Neuronal stem cell (in vitro differentiated cells): ENCODE measurements around the gene MSX1.

ENCODE experiments used
- DNase-seq: peaks from one replicate; pipeline ENCODE4 v3.0.0-alpha.2; 2013; ENCODE audit warnings: low spot score
- H2AFZ ChIP-seq: one replicate; pipeline ENCODE4 v1.6.1; 2013; ENCODE audit warnings: mild to moderate bottlenecking, low read length, inconsistent platforms
- H2AK5ac ChIP-seq: 2 replicates; pipeline ENCODE4 v1.6.1; 2013; ENCODE audit warnings: low read depth, mild to moderate bottlenecking, inconsistent platforms, low read length, moderate library complexity, mixed read lengths
- H2BK120ac ChIP-seq: 2 replicates; pipeline ENCODE4 v1.6.1; 2013; ENCODE audit warnings: low read depth, mild to moderate bottlenecking, inconsistent platforms, low read length, moderate library complexity, mixed read lengths
- H2BK12ac ChIP-seq: one replicate; pipeline ENCODE4 v1.6.1; 2013; ENCODE audit warnings: low read length, inconsistent platforms
- H2BK15ac ChIP-seq: 2 replicates; pipeline ENCODE4 v1.6.1; 2013; ENCODE audit warnings: mild to moderate bottlenecking, low read length, inconsistent platforms, mixed read lengths
- H2BK5ac ChIP-seq: one replicate; pipeline ENCODE4 v1.6.1; 2013; ENCODE audit warnings: inconsistent platforms, mild to moderate bottlenecking, low read length, moderate library complexity
- H3K14ac ChIP-seq: one replicate; pipeline ENCODE4 v1.6.1; 2013; ENCODE audit warnings: low read length, inconsistent platforms
- H3K18ac ChIP-seq: 2 replicates; pipeline ENCODE4 v1.6.1; 2013; ENCODE audit warnings: low read length, inconsistent platforms
- H3K23ac ChIP-seq: 2 replicates; pipeline ENCODE4 v1.6.1; 2013; ENCODE audit warnings: low read depth, mild to moderate bottlenecking, mixed read lengths, low read length, inconsistent platforms; ENCODE audit not compliant: poor library complexity
- H3K27ac ChIP-seq: replicated peaks from 3 replicates; pipeline ENCODE4 v1.5.1; 2013; ENCODE audit warnings: low read length, inconsistent platforms
- H3K27me3 ChIP-seq, 3 experiments: 2 replicates each; pipeline ENCODE4 v1.6.1; 2013; ENCODE audit warnings: low read length in 3 of 3, mild to moderate bottlenecking in 2 of 3, inconsistent platforms in 1 of 3, low read depth in 1 of 3, mixed read lengths in 1 of 3, moderate library complexity in 1 of 3; ENCODE audit not compliant: control insufficient read depth in 3 of 3, insufficient read depth in 3 of 3
- H3K36me3 ChIP-seq, 2 donors: replicated peaks in 1 of 2; 2 replicates each; pipeline ENCODE4 v1.6.1; 2013; ENCODE audit warnings: low read length in 2 of 2; ENCODE audit not compliant: control insufficient read depth in 2 of 2, insufficient read depth in 2 of 2
- H3K4ac ChIP-seq: 2 replicates; pipeline ENCODE4 v1.6.1; 2013; ENCODE audit warnings: inconsistent platforms, mild to moderate bottlenecking, low read length, moderate library complexity
- H3K4me1 ChIP-seq, 2 donors: 1 replicate in 1 of 2; 2 replicates in 1 of 2; pipeline ENCODE4 v1.6.1; 2013; ENCODE audit warnings: low read length in 2 of 2, low read depth in 1 of 2; ENCODE audit not compliant: control insufficient read depth in 2 of 2, insufficient read depth in 1 of 2
- H3K4me2 ChIP-seq: one replicate; pipeline ENCODE4 v1.6.1; 2013; ENCODE audit warnings: mild to moderate bottlenecking, low read length, inconsistent platforms; ENCODE audit not compliant: insufficient read depth, poor library complexity, severe bottlenecking
- H3K4me3 ChIP-seq, 2 donors: 2 replicates each; pipeline ENCODE4 v1.5.1; 2013; ENCODE audit warnings: low read length in 2 of 2, mild to moderate bottlenecking in 2 of 2, inconsistent platforms in 1 of 2, moderate library complexity in 1 of 2
- H3K79me1 ChIP-seq: one replicate; pipeline ENCODE4 v1.6.1; 2013; ENCODE audit warnings: low read depth, mild to moderate bottlenecking, inconsistent platforms, low read length, moderate library complexity
- H3K9ac ChIP-seq: one replicate; pipeline ENCODE4 v1.6.1; 2013; ENCODE audit warnings: mild to moderate bottlenecking, low read depth, low read length, inconsistent platforms; ENCODE audit not compliant: poor library complexity
- H3K9me3 ChIP-seq, 2 donors: replicated peaks in 1 of 2; 2 replicates each; pipeline versions ENCODE3 to v1.6.1; 2013; ENCODE audit warnings: low read length in 2 of 2, mild to moderate bottlenecking in 2 of 2, inconsistent platforms in 1 of 2, low read depth in 1 of 2, mixed read lengths in 1 of 2, moderate library complexity in 1 of 2; ENCODE audit not compliant: control insufficient read depth in 2 of 2, insufficient read depth in 1 of 2
- H4K8ac ChIP-seq: one replicate; pipeline ENCODE4 v1.6.1; 2013; ENCODE audit warnings: low read depth, mild to moderate bottlenecking, inconsistent platforms, low read length, moderate library complexity
- H4K91ac ChIP-seq: one replicate; pipeline ENCODE4 v1.6.1; 2013; ENCODE audit warnings: low read length, low read depth, mild to moderate bottlenecking, inconsistent platforms; ENCODE audit not compliant: poor library complexity
- WGBS, 2 donors: extraction: QIAGEN DNeasy Blood & Tissue Kit; methylation state at CpG; one replicate each; pipeline ENCODE4 v1.1.7; 2013; ENCODE audit warnings: missing lambda C conversion rate in 2 of 2, mixed read lengths in 1 of 2; ENCODE audit not compliant: insufficient read length in 2 of 2, insufficient replicate concordance in 1 of 2; ENCODE audit errors: extremely low coverage in 2 of 2; 5-methylcytosine and 5-hydroxymethylcytosine counted together

Gene MSX1

GRCh38 chr4:4838936-4839810, 20.3 kb upstream of the MSX1 start:
- no peak overlapping the region for H4K8ac ChIP-seq
- peak overlapping the region; percentile 38 for H2AK5ac ChIP-seq
- no peak overlapping the region for H2BK5ac ChIP-seq
- peak overlapping the region; percentile 54 for H3K18ac ChIP-seq
- DNase-seq: no peak
- peak overlapping the region; percentile 63 for H2BK15ac ChIP-seq
- WGBS, 2 donors: no CpG with 5 or more reads among the region's 16 CpGs
- H3K27me3 ChIP-seq: peaks cover 0 to 60% (median under 1%) of the 10 kb centered on the region in 3 experiments
- H3K4me2 ChIP-seq: no peak overlapping the region
- H3K4me3 ChIP-seq: no peak overlapping the region
- H3K36me3 ChIP-seq: no peaks in the 10 kb centered on the region
- H4K91ac ChIP-seq: no peak overlapping the region
- peak overlapping the region; percentile 43 for H3K4ac ChIP-seq
- no peaks in the 10 kb centered on the region for H3K79me1 ChIP-seq
- peaks cover 18 to 26% of the 10 kb centered on the region in 2 donors for H3K4me1 ChIP-seq
- peak overlapping the region; percentile 69 for H3K27ac ChIP-seq
- no peak overlapping the region for H3K9ac ChIP-seq
- H2BK120ac ChIP-seq: no peak overlapping the region
- H3K9me3 ChIP-seq: no peaks in the 10 kb centered on the region
- H3K23ac ChIP-seq: no peak overlapping the region
- H2AFZ ChIP-seq: peak overlapping the region; percentile 86
- peak overlapping the region; percentile 80 for H2BK12ac ChIP-seq
- no peak overlapping the region for H3K14ac ChIP-seq

DNA sequence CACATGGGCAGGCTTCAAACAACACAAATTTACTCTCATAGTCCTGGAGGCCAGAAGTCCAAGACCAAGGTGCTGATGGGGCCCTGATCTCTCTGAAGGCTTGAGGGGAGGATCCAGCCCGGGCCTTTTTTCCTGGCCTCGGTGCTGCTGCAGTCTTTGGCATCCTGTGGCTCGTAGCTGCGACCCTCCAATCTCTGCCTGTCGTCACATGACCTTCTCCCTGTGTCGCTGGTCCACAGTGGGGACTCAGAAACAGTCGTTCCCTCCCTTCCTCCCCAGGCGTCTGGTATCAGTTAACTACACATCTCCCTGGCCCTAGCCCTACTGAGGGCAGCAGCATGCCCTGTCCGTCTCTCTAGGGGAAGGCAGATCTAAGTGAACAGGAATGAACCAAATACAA, 19.1 kb upstream of the MSX1 start:
- DNase-seq: no peak
- peaks cover 0 to 69% (median 1%) of the 10 kb centered on the region in 3 experiments for H3K27me3 ChIP-seq

GRCh38 chr4:4841156-4841555, 18.3 kb upstream of the MSX1 start:
- no peak overlapping the region for H3K14ac ChIP-seq
- peak overlapping the region; percentile 38 for H2AK5ac ChIP-seq
- H4K91ac ChIP-seq: no peak overlapping the region
- H3K79me1 ChIP-seq: no peaks in the 10 kb centered on the region
- no peak for DNase-seq
- H3K27ac ChIP-seq: no peak overlapping the region
- H3K18ac ChIP-seq: no peak overlapping the region
- no peaks in the 10 kb centered on the region for H3K9me3 ChIP-seq
- H3K23ac ChIP-seq: no peak overlapping the region
- H2BK5ac ChIP-seq: no peak overlapping the region
- no peak overlapping the region for H3K9ac ChIP-seq
- no peak overlapping the region for H3K4me3 ChIP-seq
- no peak overlapping the region for H3K4me2 ChIP-seq
- no CpG with 5 or more reads among the region's 9 CpGs for WGBS, 2 donors
- H4K8ac ChIP-seq: no peak overlapping the region
- no peak overlapping the region for H2BK120ac ChIP-seq
- H3K36me3 ChIP-seq: no peaks in the 10 kb centered on the region
- H2BK15ac ChIP-seq: peak overlapping the region; percentile 10
- peaks cover 22 to 26% of the 10 kb centered on the region in 2 donors for H3K4me1 ChIP-seq
- H2BK12ac ChIP-seq: no peak overlapping the region
- H3K4ac ChIP-seq: no peak overlapping the region
- H3K27me3 ChIP-seq: peaks cover 0 to 74% (median 1%) of the 10 kb centered on the region in 3 experiments
- H2AFZ ChIP-seq: no peak overlapping the region

More for the DNA sequence above, 19.1 kb upstream of the MSX1 start:
- H4K91ac ChIP-seq: no peak overlapping the region
- H2BK5ac ChIP-seq: no peak overlapping the region
- H3K9ac ChIP-seq: no peak overlapping the region
- H4K8ac ChIP-seq: no peak overlapping the region
- no peaks in the 10 kb centered on the region for H3K36me3 ChIP-seq
- no peak overlapping the region for H2BK120ac ChIP-seq
- H2AK5ac ChIP-seq: peak overlapping the region; percentile 38
- no peak overlapping the region for H2AFZ ChIP-seq
- no peak overlapping the region for H3K4me2 ChIP-seq
- no peak overlapping the region for H2BK15ac ChIP-seq
- no peak overlapping the region for H3K27ac ChIP-seq
- no peak overlapping the region for H3K4ac ChIP-seq
- peak overlapping the region; percentile 50 for H3K18ac ChIP-seq
- H3K79me1 ChIP-seq: no peaks in the 10 kb centered on the region
- H2BK12ac ChIP-seq: no peak overlapping the region
- H3K4me3 ChIP-seq: no peak overlapping the region
- WGBS, 2 donors: no CpG with 5 or more reads among the region's 9 CpGs
- no peak overlapping the region for H3K23ac ChIP-seq
- peaks cover 22 to 26% of the 10 kb centered on the region in 2 donors for H3K4me1 ChIP-seq
- no peaks in the 10 kb centered on the region for H3K9me3 ChIP-seq
- H3K14ac ChIP-seq: no peak overlapping the region
